ENCODE data around the gene BOK. TPM values are rescaled to one million over a fixed set of nuclear protein-coding genes. Genes with fewer than 3 reads are reported as not detected.

BOK gene
- total RNA-seq, 1 donor from 2014 or later, result 110 TPM

DNA sequence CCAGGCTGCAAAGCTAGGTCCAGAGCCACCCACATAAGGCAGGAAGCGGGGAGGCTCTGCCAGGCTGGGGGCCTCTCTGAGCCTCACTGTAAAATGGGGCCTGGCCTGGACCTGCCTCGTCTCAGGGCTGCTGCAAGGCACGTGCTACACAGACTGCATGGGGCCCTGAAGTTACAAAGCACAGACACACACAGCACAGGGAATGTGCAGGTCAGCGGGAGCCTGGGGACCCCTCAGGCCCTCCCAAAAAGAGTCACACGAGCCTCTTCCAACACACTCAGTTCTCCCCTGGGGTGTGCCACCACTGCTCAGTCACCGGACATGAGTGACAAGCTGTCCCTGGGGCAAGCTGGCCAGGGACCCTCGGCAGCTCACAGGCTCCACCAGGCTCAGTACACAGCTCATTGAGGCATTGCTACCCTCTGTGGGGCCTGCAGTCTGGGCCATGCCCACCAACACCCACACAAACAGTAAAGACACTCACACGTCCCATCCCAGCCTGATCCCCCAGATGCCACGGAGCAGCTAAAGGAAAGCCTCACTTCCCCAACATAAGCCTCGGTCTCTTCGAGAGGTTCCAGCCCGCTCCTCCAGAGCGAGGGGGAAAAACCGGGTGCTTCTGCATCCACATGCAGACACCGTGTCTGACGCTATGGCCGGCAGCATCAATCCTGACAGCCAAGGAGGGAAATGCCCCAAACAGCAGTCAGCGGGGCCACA, 33.7 kb downstream of the BOK start:
- TF ChIP-seq, protein P1, sequence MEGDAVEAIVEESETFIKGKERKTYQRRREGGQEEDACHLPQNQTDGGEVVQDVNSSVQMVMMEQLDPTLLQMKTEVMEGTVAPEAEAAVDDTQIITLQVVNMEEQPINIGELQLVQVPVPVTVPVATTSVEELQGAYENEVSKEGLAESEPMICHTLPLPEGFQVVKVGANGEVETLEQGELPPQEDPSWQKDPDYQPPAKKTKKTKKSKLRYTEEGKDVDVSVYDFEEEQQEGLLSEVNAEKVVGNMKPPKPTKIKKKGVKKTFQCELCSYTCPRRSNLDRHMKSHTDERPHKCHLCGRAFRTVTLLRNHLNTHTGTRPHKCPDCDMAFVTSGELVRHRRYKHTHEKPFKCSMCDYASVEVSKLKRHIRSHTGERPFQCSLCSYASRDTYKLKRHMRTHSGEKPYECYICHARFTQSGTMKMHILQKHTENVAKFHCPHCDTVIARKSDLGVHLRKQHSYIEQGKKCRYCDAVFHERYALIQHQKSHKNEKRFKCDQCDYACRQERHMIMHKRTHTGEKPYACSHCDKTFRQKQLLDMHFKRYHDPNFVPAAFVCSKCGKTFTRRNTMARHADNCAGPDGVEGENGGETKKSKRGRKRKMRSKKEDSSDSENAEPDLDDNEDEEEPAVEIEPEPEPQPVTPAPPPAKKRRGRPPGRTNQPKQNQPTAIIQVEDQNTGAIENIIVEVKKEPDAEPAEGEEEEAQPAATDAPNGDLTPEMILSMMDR (IDR thresholded peaks at IDR 0.05; ENCODE audit: unreplicated experiment), result no peak
- peaks cover 14% of the 10 kb centered on the region for H3K36me3 Mint-ChIP-seq (ENCODE audit: low read depth, unreplicated experiment)
- no peak for DNase-seq (ENCODE audit: low spot score)
- peaks cover 5% of the 10 kb centered on the region for H3K27me3 Mint-ChIP-seq (ENCODE audit: unreplicated experiment)
- H3K4me3 Mint-ChIP-seq (ENCODE audit: unreplicated experiment), result peak overlapping the region; percentile 51
- no peak overlapping the region for H3K27ac Mint-ChIP-seq (ENCODE audit: unreplicated experiment)
- no peaks in the 10 kb centered on the region for H3K9me3 Mint-ChIP-seq (ENCODE audit: unreplicated experiment)
- H3K4me1 Mint-ChIP-seq (ENCODE audit: unreplicated experiment), result no peaks in the 10 kb centered on the region

- DNase-seq (ENCODE audit: low spot score), result no peak
- TF ChIP-seq, protein P1 (IDR thresholded peaks at IDR 0.05; ENCODE audit: unreplicated experiment), result no peak
- Mint-ChIP-seq H3K27me3 (ENCODE audit: unreplicated experiment) (peaks cover 4% of the 10 kb centered on the region), H3K27ac (ENCODE audit: unreplicated experiment) (no peak overlapping the region), H3K4me1 (ENCODE audit: unreplicated experiment) (no peaks in the 10 kb centered on the region), H3K36me3 (ENCODE audit: low read depth, unreplicated experiment) (peaks cover 10% of the 10 kb centered on the region), H3K9me3 (ENCODE audit: unreplicated experiment) (no peaks in the 10 kb centered on the region), H3K4me3 (ENCODE audit: unreplicated experiment) (no peak overlapping the region)
Measured at GRCh38 chr2:241593271-241593670, 34.7 kb downstream of the BOK start.

DNA sequence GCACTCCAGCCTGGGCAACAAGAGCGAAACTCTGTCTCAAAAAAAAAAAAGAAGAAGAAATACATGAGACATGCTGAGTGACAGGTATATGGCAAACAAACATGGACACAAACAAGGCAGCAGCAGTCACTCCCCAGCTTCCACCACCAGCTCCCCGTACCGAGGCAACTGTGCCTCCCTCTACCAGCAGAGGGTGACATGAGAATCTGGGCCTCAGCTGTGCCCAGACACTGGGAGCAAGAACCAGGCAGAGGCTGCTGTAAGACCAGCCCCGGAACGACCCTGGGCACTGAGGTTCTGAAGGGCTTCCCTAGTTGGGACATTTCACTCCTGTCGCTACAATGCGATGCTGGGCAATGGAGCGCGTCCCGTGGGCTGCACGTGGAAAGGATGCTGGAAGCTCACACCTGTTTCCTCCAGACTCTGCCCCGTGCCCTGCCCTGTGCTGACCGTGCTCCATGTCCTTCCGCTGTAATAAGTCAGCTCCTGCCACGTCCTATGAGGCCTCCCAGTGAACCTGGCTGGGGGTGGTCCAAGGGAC, 37.1 kb downstream of the BOK start:
- no peaks in the 10 kb centered on the region for H3K4me1 Mint-ChIP-seq (ENCODE audit: unreplicated experiment)
- peaks cover 19% of the 10 kb centered on the region for H3K36me3 Mint-ChIP-seq (ENCODE audit: low read depth, unreplicated experiment)
- TF ChIP-seq, protein P1 (IDR thresholded peaks at IDR 0.05; ENCODE audit: unreplicated experiment), result no peak
- no peak overlapping the region for H3K27ac Mint-ChIP-seq (ENCODE audit: unreplicated experiment)
- DNase-seq (ENCODE audit: low spot score), result no peak
- H3K4me3 Mint-ChIP-seq (ENCODE audit: unreplicated experiment), result no peak overlapping the region
- no peaks in the 10 kb centered on the region for H3K9me3 Mint-ChIP-seq (ENCODE audit: unreplicated experiment)
- peaks cover 2% of the 10 kb centered on the region for H3K27me3 Mint-ChIP-seq (ENCODE audit: unreplicated experiment)

- Mint-ChIP-seq H3K27ac (ENCODE audit: unreplicated experiment) (no peak overlapping the region), H3K4me1 (ENCODE audit: unreplicated experiment) (no peaks in the 10 kb centered on the region), H3K27me3 (ENCODE audit: unreplicated experiment) (peaks cover 3% of the 10 kb centered on the region), H3K36me3 (ENCODE audit: low read depth, unreplicated experiment) (peaks cover 21% of the 10 kb centered on the region), H3K4me3 (ENCODE audit: unreplicated experiment) (no peak overlapping the region), H3K9me3 (ENCODE audit: unreplicated experiment) (no peaks in the 10 kb centered on the region)
- TF ChIP-seq, protein P1 (IDR thresholded peaks at IDR 0.05; ENCODE audit: unreplicated experiment), result no peak
- DNase-seq (ENCODE audit: low spot score), result no peak
Measured at GRCh38 chr2:241597561-241597960, 39.0 kb downstream of the BOK start.

DNA sequence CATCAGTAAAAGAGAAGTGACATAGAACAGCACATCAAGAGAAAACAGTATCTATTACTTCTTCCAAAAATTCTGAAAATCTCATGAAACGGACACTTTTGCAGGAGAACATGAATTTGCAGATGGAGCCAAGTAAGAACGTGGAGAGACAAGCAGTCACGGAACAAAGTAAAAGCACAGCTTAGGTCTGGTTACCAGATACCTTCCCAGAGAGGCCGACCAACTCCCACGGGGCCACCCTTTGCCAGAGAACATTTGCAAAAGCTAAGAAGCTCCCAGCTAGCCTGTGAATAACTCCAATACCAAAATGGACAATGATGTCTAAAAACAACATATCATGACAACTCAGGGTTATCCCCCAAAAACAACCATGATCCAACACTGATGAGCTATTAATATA, 39.5 kb downstream of the BOK start:
- TF ChIP-seq, protein P1 (IDR thresholded peaks at IDR 0.05; ENCODE audit: unreplicated experiment), result no peak
- Mint-ChIP-seq H3K4me3 (ENCODE audit: unreplicated experiment) (no peak overlapping the region), H3K27ac (ENCODE audit: unreplicated experiment) (no peak overlapping the region), H3K36me3 (ENCODE audit: low read depth, unreplicated experiment) (peaks cover 20% of the 10 kb centered on the region), H3K27me3 (ENCODE audit: unreplicated experiment) (peaks cover 3% of the 10 kb centered on the region), H3K4me1 (ENCODE audit: unreplicated experiment) (no peaks in the 10 kb centered on the region), H3K9me3 (ENCODE audit: unreplicated experiment) (no peaks in the 10 kb centered on the region)
- no peak for DNase-seq (ENCODE audit: low spot score)

All from endothelial cell (in vitro differentiated cells).